HG03521 (cell line): ENCODE data around the gene NOXO1.

Experiments
- ATAC-seq: cut with Tn5 transposase; IDR thresholded peaks from one replicate; pipeline ENCODE4 v1.9.1; 2021; ENCODE audit warnings: mild to moderate bottlenecking, moderate library complexity; ENCODE audit not compliant: unreplicated experiment

The NOXO1 gene, protein sequence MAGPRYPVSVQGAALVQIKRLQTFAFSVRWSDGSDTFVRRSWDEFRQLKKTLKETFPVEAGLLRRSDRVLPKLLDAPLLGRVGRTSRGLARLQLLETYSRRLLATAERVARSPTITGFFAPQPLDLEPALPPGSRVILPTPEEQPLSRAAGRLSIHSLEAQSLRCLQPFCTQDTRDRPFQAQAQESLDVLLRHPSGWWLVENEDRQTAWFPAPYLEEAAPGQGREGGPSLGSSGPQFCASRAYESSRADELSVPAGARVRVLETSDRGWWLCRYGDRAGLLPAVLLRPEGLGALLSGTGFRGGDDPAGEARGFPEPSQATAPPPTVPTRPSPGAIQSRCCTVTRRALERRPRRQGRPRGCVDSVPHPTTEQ

DNA sequence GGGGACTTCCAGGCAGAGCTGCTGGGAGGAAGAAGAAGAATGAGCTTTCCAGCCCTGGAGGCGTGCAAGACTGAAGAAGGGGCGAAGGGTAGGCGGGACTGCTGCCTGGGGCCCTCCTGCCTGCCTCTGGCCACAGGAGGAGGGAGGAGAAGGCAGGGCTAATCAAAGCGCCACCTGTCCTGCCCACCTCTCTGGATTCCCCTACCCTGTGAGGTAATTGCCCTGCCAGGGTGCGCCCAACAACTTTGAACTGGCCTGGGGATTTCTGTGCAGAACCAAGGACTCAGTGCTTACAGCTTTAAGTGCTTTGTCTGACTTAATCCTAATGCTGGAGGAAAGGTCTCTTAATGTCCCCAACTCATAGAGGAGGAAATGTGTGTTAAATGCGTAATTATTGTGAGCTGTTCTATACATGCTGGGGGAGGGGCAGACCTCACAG lies at the start of gene NOXO1:
Gene NOXO1, minus strand, starts transcription at position 72 of the 439 bp plus-strand sequence. CDS start 290 bp downstream, outside the sequence.
- ATAC-seq, result no peak

DNA sequence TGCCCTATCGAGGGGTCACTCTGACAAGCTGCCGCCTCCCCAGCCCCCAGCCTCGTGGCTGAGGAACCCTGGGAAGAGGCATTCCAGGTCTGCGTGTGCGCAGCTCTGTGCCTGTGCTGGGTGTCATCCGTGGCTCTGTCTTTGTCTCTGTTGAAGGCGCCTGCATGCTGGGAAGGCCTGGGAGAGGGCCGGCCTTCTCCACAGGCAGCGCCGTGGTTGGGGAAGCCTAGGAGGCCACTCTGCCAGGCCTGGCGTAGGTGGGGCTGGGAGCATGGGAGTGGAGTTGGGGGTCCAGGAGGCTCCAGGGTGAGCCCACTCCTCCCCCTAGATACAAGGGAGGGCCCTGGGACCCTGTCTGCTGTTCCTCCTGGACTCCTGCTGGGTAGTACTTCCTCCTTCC lies 48.8 kb upstream of the NOXO1 start:
- ATAC-seq, result no peak

DNA sequence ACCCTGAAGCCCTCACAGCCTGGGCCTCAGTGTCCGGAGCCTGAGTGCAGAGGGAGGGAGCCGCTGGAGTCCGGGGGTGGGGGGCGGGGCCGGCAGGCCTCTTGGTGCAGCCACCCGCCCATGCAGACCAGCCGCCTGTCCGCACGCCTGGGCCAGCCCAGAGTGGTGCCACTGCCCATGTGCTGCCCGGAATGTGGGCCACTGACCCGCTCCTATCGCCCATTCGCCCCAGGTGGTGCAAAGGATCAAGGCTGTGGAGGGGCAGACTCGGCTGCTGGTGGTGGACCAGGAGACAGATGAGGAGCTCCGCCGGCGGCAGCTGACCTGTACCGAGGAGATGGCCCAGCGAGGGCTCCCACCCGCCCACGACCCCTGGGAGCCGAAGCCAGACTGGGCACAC lies 48.1 kb upstream of the NOXO1 start:
- ATAC-seq, result no peak

DNA sequence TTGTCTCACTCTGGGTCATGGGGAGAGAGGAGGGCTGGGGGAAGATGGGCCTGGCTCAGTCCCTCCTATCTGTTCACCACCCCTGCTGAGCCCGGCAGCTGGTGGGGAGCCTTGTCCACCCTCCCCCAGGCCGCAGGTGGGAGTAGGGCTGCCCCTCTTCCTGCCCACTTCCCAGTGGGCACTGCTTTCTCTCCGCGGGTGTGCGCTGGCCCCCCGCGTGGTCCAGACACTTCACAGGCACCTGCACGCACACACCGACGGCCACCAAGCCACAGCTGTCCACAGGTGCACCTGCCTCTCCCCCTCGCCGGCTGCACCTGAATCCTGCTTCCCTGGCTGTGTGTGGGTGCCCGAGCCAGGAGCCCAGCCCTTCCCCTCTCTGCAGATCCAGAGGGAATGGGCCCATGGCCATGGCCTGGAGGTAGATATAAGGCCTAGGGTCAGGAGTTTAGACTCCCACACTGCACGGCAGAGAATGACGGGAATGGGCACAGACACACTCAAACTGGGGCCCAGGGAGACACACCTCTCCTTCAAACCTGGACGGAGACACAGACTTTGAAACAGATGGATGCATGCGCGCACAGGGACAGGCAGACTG lies 47.5 kb upstream of the NOXO1 start:
- ATAC-seq, result no peak

DNA sequence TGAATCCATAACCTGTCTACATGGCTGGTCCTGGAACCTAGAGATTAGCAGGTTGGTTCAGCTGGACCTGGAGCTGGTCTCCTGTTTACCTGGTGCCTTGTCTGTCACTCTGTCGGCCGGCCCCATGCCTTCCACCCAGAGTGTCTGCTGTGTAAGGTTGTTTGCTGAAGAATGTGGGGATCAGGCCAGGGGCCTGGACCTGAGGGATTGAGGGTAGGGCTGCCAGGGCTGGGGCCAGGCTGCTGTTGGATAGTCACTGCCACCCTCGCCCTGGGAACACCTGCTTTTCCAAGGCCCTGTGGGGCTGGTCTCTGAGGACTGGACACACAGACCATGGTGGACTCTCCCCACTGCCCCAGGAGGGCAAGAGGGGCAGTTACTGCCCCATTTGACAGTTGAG lies 46.9 kb upstream of the NOXO1 start:
- ATAC-seq, result no peak

DNA sequence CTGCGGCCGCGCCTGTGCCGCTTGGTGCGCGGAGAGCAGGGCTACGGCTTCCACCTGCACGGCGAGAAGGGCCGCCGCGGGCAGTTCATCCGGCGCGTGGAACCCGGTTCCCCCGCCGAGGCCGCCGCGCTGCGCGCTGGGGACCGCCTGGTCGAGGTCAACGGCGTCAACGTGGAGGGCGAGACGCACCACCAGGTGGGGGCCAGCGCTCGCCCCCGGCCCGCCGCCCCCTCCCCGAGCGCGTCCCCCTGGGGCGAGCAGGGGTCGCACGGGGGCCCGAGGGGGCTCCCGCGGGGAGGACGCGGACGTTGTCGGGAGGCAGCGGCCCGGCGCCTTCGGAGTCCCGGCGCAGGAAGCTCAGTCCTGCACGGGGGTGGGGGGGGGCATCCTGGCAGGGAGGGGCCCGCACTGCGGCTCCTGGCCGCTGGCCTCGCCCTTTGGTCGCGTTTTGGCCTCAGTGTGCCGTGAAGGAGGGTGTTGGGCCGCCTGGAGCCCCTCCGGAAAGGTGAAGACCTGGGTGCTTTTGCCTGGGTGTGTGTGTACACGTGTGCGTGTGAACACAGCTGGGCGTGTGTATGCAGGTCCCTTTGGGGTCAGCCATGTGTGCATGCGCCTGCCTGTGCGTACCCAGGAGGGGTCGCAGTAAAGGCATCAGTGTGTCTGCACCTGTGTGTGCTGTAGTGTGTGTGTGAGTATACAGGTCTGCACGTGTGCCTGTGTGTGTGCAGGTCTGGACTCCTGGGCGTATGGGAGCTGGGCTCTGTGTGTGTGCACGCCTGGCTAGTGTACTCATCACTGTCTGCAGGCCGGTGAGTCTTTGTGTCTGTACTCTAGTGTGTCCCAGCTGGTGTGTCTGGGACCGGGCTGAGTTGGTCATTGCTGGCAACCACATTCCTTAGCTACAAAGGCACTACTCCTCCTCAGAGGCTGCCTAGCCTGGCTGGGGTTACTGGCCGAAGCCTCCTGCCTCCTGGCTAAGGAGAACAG lies 46.0 kb upstream of the NOXO1 start:
- no peak for ATAC-seq

DNA sequence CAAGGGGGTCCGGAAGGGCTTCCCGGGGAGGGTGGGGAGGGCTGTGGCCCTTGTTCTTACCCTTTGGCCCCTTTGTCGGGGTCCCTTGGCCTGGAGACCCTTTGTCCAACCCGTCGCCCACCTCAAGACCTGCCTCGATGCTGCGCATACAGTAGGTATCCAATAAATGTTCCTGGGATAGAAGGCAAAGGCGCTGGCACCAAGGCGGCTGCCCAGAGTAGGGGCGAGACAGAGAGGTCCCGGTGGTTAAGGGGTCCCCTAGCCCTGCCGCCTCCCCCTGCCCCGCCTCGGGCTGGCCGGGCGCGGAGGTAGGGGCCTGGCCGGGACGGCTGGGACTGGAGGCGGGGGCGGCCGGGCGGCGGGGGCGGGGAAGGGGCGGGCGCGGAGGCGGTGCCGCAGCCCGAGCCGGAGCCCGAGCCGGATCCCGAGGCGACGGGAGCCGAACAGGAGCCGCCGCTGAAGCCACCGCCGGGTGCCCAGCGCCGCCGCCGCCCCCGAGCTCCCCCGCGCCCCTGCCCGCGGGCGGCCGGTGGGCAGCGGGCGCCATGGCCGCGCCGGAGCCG lies 45.3 kb upstream of the NOXO1 start, which contains the start of gene NHERF2:
Gene NHERF2, plus strand, starts transcription at position 442 of the 563 bp plus-strand sequence. Its CDS starts 104 bp downstream, at position 546.
- ATAC-seq, result no peak

DNA sequence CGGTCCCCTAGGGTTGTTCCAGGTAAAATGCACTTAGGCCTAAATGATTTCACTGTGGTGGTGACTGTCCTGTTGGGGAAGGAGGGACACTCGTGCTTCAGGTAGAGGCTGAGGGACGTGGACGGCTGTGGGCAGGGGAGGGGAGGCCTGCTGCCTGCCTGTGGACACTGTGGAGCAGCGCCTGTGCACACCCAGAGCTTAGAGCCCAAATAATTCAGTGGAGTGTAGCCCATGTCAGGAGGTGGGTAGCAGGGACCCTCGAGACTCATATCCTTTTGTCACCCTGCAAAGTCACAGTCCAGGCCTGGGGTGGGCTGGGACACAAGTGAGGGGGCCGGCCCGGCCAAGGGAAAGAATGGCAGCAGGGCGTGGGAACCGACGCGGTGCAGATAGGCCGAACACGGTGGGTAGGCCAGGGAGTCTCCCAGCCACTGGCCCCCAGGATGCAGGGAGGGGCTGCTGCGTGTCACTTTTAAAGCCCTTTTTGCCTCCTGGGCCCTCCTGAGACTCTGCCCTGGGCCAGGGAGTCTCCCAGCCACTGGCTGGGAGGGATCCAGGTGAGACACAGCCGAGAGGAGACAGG lies 44.7 kb upstream of the NOXO1 start:
- ATAC-seq, result no peak

DNA sequence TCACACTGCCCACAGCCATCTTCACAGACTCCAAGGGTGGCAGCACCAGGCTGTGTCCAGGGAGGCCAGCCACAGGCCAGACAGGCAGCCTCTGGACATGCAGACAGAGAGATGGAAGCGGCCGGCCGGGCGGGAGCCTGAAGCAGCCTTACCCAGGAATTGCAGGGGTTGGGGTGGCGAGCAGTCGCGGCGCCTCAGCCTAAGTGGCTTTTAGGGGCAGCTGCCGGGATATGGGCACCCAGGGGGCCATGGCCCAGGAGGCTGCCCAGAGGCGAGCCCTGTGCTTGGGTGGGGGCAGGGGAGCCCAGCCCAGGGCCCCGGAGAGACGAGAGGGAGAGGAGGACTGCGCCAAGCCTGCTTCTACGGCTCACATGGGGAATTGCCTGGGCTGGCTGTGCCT lies 44.0 kb upstream of the NOXO1 start:
- ATAC-seq, result no peak

DNA sequence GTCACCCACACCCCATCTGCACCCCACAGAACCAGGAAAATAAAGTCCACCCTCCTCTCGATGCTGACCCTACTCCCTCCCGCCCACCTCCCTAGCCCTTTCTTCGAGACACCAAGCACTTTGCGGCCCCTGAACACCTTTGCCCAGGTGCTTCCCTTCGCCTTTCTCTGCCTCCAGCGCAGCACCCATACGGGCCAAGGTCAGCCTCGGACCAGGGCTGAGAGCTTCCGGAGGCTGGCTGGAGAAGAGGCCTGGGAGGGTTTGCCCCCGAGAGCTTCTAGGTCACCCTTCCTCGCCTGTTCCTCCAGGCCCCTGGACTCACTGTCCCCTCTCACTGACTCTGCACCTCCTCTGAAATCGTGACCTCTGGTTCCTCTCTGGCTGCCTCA lies 42.8 kb upstream of the NOXO1 start:
- ATAC-seq, result no peak

DNA sequence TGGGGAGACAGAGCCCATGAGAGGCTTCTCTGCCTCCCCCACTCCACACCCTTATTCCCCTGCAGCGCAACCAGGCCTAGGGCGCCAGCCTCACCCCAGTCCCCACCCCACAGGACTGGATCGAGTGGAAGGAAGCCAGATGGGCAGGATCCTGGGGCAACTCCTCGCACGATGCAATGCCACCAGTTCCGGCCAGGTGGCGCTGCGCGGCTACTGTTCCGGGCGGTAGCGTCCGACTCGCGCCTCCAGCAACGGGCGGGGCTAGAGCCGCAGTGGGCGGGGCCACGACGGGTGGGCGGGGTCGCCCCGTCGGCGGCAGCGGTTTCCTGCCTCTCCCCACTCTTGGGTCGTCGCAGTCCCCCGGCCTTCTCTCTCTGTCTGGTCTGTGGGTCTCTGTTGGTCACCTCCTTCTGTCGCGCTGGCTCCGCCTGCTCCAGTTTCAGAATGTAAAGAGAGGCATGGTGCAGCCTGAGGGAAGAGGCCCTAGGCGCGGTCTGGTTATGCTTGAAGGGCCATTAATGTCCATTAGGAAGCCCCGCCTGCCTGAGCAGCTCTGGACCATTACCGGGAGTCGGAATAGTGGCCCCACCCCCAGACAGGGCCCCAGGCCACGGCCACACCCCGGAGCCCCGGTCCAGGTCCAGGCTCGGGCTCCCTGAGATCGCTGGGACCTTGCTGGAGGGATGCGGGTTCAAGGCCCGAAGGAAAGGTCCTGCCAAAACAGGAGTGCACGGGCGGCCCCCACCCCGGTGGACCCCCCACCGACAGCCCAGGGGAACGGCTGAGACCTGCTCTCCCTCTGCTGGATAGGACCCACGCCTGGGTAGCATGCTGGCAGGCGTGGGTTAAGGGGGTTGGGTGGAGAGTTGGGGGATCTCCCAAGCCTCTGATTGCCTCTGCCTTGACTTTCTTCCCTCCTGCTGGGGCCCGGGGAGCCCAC lies 42.1 kb upstream of the NOXO1 start:
- ATAC-seq, result peak; percentile 76

DNA sequence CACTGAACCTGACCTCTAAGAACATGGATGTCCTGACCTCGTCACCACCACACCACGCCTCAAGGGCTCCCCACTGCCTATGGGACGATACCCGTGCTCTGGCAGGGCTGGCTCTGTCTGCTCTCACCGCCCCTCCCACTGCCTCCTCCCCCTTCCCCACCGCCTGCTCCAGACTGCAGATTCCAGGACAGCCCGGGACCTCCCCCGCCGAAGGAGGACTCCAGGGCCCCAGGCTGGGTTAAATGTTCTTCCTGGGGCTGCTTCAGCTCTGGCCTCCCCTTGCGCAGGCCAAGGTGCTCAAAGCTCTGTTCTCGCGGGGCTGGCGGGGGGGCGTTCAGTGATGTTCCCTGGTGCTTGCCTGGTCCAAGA lies 41.4 kb upstream of the NOXO1 start:
- ATAC-seq, result no peak

DNA sequence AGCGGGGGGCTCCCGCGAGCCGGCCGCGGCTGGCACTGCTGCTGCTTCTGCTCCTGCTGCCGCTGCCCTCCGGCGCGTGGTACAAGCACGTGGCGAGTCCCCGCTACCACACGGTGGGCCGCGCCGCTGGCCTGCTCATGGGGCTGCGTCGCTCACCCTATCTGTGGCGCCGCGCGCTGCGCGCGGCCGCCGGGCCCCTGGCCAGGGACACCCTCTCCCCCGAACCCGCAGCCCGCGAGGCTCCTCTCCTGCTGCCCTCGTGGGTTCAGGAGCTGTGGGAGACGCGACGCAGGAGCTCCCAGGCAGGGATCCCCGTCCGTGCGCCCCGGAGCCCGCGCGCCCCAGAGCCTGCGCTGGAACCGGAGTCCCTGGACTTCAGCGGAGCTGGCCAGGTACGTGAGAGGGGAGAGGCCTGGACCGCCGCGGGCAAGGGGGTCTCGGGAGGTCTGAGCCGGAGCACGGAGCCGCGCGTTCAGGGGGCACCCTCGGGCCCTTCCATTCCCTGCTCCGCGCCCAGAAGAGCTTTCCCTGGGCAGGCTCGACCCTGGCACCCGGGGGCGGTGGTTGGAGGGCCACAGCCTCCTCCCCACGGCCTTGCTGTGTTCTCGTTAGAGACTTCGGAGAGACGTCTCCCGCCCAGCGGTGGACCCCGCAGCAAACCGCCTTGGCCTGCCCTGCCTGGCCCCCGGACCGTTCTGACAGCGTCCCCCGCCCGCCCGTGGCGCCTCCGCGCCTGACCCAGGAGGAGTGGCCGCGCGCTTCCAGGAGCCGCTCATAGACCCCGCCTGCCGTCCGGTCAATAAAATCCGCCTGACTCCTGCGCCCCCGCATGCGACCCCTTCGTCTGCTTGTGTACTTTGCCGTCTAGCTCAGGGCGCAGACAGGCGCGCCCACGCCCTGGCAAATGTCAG lies 38.9 kb upstream of the NOXO1 start:
- no peak for ATAC-seq

DNA sequence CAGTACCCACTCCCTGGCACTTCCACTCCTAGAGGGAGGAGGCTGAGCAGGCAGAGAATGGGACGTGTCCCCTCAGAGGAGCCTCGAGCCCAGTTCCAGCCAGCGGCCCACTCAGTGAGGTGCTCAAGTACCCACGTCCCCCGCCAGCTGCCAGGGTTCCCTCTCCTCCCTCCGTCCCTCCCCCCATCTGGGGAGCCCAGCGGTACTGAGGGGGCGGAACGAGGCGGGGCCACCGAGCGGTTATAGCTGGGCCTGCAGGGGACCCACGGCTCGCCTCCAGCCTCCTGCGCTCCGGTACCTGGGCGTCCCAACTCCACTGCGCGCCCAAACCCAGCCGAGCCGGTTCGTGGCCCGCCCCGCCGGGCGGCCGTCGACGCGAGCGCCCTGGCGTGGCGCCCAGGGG lies 38.2 kb upstream of the NOXO1 start, which contains the start of gene NPW:
Gene NPW, plus strand, starts transcription at position 268 of the 403 bp plus-strand sequence.
- ATAC-seq, result no peak

DNA sequence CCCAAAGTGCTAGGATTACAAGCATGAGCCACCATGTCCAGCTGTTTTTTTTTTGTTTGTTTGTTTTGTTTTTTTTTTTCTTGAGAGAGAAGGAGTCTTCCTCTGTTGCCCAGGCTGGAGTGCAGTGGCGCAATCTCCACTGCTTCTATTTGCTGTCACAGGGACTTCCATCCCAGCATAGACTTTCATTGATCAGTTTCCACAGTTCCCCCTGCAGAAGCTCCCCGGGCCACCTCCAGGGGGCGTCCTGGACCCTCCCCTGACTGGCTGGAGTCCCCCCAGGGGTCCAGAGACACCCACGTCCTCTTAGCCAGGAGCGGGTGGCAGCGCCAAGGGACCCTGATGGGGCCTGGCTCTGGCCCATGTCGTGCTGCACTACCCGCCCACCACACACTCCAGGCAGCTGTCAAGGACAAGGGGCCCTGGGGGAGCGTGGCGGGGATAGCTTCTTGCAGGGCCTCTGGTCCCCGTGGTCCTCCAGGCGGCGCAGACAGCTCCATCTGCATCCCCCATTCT lies 35.2 kb upstream of the NOXO1 start:
- ATAC-seq, result no peak

DNA sequence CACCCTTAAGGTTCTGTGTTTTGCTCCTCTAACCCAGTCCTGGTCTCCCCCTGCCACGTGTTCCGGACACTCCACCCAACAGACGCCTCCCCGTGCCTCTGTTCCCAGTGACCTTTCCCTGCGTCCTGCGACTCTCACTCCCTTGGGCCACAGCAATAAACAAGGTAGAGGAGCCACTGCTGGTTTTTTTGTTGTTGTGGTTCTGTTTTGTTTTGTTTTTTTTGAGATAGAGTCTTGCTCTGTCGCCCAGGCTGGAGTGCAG lies 34.6 kb upstream of the NOXO1 start:
- no peak for ATAC-seq

DNA sequence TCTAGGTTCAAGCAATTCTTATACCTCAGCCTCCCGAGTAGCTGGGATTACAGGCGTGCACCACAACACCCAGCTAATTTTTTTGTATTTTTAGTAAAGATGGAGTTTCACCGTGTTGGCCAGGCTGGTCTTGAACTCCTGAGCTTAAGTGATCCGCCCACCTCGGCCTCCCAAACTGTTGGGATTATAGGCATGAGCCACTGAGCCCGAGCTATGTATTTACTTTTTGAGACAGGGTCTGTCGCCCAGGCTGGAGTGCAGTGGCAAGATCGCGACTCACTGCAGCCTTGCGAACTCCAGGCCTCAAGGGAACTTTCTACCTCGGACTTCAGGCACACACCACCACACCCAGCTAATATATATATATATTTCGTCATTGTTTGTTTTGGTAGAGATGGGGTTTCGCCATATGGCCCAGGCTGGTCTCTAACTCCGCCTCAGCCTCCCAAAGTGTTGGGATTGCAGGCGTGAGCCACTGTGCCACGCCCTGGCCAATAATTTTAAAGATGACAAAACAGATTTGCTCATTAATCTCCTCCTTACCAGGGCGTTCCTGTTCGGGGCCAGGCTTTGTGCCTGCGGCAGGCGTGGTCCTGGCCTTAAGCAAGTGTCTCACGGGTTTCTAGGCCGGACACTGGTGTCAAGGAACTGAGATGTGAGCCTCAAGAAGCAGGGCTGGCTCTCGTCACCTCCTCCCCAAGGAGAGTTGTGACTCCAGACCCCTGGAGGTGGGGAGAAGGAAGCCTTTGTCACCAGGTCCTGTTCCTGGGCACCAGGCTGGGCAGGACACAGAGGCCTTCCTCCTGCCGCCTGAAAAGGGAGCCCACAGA lies 34.1 kb upstream of the NOXO1 start:
- ATAC-seq, result no peak

DNA sequence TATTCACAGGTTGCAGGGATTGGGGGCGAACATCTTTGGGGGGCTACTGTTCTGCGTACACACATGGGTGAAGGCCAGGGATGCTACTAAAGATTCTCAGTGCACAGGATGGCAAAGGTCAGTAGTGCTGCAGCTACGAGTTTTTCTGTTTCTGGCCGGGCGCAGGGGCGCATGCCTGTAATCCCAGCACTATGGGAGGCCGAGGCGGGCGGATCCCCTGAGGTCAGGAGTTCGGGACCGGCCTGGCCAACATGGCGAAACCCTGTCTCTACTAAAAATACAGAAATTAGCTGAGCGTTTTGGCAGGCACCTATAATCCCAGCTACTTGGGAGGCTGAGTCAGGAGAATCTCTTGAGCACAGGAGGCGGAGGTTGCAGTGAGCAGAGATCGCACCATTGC lies 32.3 kb upstream of the NOXO1 start:
- ATAC-seq, result no peak
